GM18951 (cell line): ENCODE results near the gene ATP2B2.

Experiments used
- POLR2A ChIP-seq: IDR thresholded peaks from 4 replicates; pipeline ENCODE4 v1.6.1; 2011; ENCODE audit warnings: mild to moderate bottlenecking; ENCODE audit not compliant: insufficient read length, insufficient read depth; ENCODE audit errors: extremely low read depth
- in situ Hi-C: fragments of 300-500 bp; cut with MboI; formaldehyde crosslinking; loops from one replicate; pipeline ENCODE4 v1.12.0; 2022; ENCODE audit warnings: low sequenced_read_pairs, mixed read lengths, inconsistent platforms; ENCODE audit not compliant: unreplicated experiment

ATP2B2 gene

DNA sequence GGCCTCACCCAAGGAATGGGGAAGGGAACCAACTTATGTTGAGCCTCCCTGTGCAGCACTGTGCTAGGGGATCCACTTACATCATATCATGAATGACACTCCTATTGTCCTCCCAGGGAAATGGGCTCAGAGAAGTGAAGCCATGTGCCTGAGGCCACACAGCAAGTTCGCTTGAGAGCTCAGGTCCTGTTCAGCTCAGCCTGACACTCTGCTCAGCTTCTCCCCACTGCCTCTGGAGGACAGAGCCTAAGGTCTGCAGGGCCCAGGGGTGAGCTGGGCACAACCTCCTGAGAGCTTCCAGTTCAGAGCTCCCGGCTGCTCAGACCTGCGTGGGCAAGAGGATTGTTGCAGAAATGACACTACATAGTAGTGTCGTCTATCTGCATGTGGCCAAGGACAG lies 108.5 kb downstream of the ATP2B2 start:
- in situ Hi-C loops, result no loop called here
- TF ChIP-seq POLR2A, result no peak

DNA sequence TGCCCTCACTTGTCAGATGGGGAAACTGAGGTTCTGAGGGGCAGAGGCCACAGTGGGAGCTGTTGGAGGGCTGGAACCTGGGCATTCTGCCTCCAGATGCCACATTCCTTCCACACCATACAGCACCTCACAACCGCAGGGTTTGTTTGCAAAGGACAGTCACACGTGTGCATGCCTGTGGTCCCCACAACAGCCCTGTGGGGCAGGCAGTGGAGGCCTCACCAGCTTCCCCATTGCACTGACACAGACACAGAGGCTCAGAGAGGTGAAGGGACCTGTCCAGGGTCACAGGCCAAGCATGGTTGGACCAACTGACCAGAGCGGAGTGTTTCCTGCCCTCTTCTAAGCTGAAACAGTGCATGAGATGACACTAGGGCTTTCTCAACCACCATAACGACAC lies 109.3 kb downstream of the ATP2B2 start:
- TF ChIP-seq POLR2A, result no peak
- in situ Hi-C loops, result no loop called here

DNA sequence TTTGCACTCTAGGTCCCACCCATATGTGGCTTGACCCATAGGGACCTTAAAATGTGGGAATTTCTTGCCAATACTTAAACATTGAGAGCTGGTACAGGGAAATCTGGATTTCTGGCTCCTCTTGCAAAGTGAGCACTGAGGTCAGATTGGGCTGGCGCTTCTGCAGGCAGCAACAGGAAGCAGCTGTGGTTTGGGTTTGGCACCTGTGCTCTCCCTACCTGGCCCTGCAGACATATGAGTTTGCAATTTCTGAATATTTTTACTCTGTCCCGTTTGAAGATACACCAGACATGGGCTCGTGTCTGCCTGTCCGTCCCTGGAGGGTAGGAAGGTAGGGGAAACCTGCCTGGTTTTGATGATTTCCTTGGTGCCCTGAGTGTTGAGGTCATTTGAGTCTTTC lies 109.7 kb downstream of the ATP2B2 start:
- in situ Hi-C loops, result no loop called here
- no peak for TF ChIP-seq POLR2A

DNA sequence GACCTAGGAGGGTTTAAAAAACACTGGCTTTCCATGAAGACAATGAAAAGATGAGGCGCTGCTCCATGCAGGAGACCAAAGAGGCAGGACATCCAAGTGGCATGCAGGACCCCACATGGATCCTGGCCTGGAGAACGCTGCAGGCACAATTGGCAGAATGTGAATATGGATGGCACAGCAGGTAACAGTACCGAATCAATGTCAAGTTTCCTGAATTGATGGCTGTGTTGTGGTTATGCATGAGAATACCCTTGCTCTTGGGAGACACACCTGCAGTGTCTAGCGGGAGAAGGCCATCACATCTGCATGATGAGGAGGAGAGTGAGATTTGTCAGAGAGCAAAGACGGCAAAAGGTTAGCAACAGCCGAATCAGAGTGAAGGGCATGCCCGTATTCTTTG lies 110.2 kb downstream of the ATP2B2 start:
- in situ Hi-C loops, result no loop called here
- TF ChIP-seq POLR2A, result no peak

DNA sequence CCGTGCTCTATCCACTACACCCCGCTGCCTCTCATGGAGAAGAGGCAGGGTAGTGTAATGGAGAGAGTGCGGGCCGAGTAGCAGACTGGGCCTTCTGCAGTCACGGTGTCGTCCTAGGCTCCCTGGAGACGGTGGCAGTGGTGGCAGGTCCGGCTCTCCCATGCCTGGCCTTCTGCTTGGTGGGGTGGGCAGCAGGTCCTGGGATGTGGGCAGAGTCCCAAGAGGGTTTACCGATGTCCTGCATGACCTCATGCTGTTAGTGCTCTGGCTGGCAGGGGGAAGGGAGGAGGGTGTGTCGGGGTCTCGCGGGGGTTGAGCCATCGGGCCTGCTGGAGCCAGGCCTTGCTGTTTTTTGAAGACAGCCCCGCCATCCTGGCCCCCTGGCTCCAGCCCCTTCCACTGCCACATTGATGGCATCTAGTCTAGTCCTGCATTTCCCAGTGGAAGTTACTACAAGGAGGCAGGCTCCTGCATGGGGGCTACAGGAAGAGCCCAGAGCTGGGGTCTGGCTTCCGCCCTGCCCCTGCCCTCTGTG lies 110.8 kb downstream of the ATP2B2 start:
- in situ Hi-C loops, result no loop called here
- no peak for TF ChIP-seq POLR2A

DNA sequence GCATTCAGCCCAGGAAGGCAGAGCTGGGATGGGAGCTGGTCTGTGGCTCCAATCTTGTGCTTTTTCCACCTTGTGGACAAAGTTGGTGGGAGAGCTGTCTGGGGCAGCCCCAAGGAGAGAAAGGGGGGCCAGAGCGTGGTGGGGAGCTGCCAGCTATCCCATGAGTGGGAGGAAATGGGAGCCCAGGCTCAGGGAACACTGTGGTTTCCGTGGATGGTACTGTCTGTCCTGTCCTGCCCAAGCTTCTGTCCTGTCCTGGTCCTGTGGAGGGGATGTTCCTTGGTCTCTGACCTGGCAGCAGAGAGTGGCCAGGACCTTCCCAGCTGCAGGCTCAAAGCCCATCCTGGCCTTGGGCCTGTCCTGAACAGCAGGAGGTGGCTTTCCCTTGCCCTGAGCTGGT lies 111.9 kb downstream of the ATP2B2 start:
- in situ Hi-C loops, result no loop called here
- TF ChIP-seq POLR2A, result no peak

DNA sequence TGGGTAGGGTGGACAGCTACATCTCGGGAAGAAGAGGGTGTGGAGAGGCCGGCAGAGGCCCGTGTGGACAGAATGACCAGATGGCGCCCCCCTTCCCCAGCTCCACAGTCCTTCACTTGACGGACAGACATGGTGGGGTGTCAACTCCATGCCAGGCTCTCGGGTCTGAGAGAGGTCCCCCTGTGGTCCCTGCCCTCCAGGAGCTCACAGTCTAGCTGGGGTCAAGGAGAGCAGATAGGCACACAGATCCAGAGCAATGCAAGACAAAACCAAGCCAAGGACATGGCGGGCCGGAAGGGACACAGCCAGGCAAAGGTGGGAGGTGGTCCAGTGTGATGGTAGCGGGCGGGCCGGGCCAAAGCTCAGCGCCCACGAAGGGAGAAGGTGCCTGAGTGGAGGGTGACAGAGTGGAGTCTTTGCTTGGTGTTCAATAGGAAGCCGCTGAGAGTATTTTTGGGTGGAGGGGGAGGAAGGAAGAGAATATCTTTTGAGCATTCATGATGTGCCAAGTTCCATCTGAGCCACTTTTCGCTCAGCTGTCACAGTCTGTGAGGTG lies 112.4 kb downstream of the ATP2B2 start:
- in situ Hi-C loops, result no loop called here
- no peak for TF ChIP-seq POLR2A

DNA sequence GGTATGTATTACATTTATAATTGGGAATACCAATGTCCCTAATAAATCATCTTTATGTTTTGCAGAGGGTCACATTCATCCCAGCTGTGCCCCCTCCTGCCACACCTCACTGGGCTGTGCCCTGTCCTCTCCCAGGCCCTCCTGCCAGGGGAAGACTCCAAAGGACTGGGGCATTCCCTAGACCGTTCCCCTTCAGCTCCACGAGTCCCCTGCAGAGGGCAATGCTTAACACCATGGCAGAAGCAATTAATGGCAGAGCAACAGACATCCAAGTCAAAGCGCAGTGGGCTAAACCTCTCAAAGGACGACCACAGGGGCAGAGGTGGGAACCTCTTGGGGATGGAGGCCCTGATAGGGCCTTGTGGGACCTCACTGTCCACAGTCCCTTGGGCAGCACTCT lies 113.1 kb downstream of the ATP2B2 start:
- in situ Hi-C loops, result no loop called here
- no peak for TF ChIP-seq POLR2A

DNA sequence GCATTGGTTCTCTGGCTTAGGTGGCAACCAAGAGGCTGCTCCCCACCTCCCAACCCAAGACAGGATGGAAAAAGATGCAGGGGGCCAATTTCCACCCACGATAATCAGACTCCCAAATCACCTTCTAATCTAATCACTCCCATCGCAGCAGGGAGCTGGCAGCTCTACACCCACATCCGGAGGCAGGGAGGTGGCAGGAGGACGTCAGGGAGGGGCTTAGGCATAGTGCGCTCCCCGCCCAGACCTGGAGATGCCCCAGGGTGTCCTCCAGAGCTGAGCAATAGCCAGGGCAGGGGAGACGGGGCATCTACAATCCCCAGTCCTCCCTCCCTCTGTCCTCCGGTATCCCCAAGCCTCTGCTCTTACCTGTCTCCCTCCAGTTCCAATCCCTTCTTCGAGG lies 114.0 kb downstream of the ATP2B2 start:
- in situ Hi-C loops, result no loop called here
- TF ChIP-seq POLR2A, result no peak

DNA sequence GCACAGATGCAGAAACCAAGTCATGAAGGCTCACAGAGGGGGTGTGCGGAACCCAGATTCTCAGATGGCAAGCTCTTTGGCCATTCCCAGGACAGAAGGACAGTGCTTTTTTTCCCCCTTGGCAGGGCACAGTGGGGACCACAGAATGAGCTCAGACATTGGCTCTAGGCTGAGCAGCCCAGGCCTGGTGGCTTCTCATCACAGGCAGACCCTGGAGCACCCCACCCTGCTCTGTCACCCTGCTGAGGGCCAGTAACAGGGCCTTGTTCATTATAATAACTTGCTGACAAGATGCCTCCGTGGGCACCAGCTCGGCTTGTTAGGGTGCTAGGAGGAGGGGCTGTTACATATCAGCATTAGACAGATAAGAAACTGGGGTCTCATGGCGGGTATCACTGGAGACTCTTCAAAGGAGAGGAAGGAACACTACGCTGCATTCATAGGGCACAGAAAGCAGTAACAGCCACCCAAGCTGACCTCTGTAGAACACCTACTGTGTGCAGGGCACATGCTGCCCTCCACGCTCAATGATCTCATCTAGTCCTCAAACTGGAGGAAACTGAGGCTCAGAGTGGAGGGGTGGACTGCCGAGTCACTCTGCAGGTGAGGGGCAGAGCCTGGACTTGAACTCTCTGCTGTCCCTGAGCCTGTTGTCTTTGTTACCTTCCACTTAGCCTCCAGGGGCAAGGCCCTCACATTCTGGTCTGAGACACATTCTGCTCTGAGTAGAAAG lies 114.6 kb downstream of the ATP2B2 start:
- in situ Hi-C loops, result no loop called here
- TF ChIP-seq POLR2A, result no peak

DNA sequence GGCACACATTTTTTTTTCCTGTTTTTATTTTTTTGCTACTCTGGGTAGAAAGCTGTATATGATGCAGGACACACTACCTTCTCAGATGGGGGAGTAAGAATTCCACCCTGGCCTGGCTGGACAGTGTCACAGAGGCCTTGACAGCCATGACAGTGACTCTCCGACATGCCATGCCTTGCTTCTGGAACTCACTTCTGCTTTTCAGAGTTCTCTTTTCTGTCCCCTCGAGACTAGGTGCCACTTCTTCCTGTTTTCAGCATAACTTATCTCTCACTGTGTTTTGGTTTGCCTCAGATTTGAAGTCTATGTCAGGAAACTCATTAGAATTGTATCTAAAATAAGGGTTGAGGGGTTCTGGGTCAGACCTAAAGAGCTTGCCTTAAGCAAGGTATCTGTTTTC lies 115.4 kb downstream of the ATP2B2 start:
- in situ Hi-C loops, result no loop called here
- TF ChIP-seq POLR2A, result no peak

DNA sequence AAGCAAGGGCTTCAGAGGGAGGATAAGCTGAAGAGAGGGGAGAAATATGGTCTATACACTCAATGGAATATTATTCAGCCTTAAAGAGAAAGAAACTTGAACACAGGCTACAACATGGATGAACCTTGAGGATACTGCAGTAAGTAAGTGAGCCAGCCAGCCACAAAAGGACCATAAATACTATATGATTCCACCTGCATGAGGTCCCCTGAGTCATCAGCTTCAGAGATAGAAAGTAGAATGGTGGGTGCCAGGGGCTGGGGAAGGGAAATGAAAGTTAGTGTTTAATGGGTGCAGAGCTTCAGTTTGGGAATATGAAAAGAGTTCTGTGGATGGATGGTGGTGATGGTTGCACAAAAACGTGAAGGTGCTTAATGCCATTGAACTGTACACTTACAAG lies 116.0 kb downstream of the ATP2B2 start:
- TF ChIP-seq POLR2A, result no peak
- in situ Hi-C loops, result no loop called here

DNA sequence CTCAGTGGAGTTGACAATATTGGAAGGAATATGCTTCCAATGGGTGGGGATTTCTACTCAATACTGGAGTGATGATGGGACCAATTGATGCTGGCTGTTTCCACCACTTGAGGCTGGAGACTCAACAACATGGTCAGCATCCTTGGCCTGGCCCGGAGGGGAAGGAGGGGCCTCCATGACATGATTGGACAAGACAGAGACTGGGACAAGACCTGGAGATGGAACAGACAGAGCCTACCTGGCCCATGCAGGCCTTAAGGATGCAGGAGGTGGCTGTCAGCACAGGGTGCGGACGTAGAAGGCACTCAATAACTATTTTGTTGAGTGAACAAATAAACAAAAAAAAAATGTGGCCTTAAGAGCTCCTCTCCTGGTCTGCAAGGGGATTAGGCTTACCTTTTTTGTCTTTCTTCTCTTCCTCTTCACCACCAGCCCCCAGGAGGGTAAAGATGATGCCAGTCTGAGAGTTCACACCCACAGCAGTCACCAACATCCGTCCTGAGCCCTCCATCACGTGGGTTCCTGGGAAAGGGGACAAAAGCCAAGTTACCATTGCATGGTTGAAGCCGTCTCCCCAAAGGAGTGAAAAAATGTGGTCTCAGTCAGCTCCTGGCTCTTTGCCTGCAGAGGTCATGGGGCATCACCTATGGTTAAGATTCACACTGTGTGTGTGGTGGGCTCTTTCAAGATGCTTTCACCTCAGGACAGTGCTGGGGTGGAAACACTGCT lies 117.3 kb downstream of the ATP2B2 start:
- TF ChIP-seq POLR2A, result no peak
- in situ Hi-C loops, result no loop called here

DNA sequence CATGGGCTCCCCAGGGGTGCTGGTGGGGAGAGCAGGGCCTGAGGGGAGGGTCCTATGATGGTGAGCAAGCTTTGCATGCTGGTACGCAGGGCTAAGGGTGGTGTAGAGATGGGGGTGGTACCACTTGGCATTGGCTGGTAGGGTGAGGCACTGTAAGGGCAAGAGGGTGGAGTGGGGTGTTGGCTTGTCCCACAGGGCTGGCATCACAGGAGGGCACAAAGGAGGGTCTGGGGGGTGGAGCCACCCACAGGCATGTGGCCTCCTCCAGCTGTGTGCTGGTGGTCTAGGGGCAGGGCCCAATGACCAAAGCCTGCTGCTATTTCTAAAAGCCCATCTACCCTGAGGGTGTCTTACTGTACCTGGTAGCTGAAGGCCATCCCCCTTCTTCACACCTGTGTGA lies 119.3 kb downstream of the ATP2B2 start:
- no peak for TF ChIP-seq POLR2A
- in situ Hi-C loops, result no loop called here
